Measurements from ENCODE around the gene B3GALT4. TPM values are rescaled to one million over a fixed set of nuclear protein-coding genes. Genes with fewer than 3 reads are reported as not detected.

B3GALT4 gene
- total RNA-seq, 1 experiment from 2014 or later = 1.9 TPM

- ATAC-seq = peak; percentile 13
- no peak for DNase-seq (ENCODE audit: low read depth, low spot score)
- RAD21 ChIA-PET (ENCODE audit: low non-redundant PET in 1 of 2, low total read pairs in 2 of 2, uncharacterized antibody in 2 of 2, unreplicated experiment in 2 of 2) = no interaction called here
- no peak overlapping the region for H2AFZ ChIP-seq (ENCODE audit: low read depth, low read length, poor library complexity, severe bottlenecking)
- H3K79me2 ChIP-seq (ENCODE audit: insufficient read depth, low read length) = peaks cover 63% of the 10 kb centered on the region
- no peaks in the 10 kb centered on the region for H3K9me3 ChIP-seq (ENCODE audit: control insufficient read depth in 1 of 2, insufficient read depth in 1 of 2, low read depth in 1 of 2, low read length in 2 of 2)
- POLR2A ChIA-PET = interaction anchor here (0.8 to 2.2 kb wide), 9 partner anchors 11 to 301 kb away, joined by 3 to 24 read pairs (median 10); partner anchors contain the start of genes PFDN6, RXRB, SLC39A7 and WDR46
- H3K4me1 ChIP-seq (ENCODE audit: control insufficient read depth in 1 of 2, insufficient read depth in 2 of 2, low read length in 2 of 2) = peaks cover 33 to 55% of the 10 kb centered on the region in 2 experiments
- H3K27me3 ChIP-seq (ENCODE audit: insufficient read depth, low read length) = no peaks in the 10 kb centered on the region
- H3K9me2 ChIP-seq (ENCODE audit: insufficient read depth) = no peaks in the 10 kb centered on the region
- H3K4me2 ChIP-seq (ENCODE audit: low read length) = peak overlapping the region; percentile 86
- CTCF ChIA-PET = interaction anchor here (1.2 to 1.3 kb wide), 2 partner anchors 11 to 17 kb away, joined by 4 to 5 read pairs; no protein-coding TSS in a partner anchor
- intact Hi-C loops (cut with micrococcal nuclease) = no loop called here
- peak overlapping the region; percentile 75 to 99 for H3K4me3 ChIP-seq (replicated peaks in 1 of 2; ENCODE audit: low read depth in 1 of 2, low read length in 2 of 2)
- TSS peak; percentile 65 for BruUV-seq (replicated peaks)
- peak; percentile 61 for TF ChIP-seq ZFX (IDR thresholded peaks at IDR 0.05)
- no peak for TF ChIP-seq POLR2A (IDR thresholded peaks at IDR 0.05; ENCODE audit: borderline replicate concordance, extremely low read depth, insufficient read depth, insufficient read length)
- peaks cover 22% of the 10 kb centered on the region for H4K20me1 ChIP-seq (ENCODE audit: insufficient read depth)
- H3K36me3 ChIP-seq (ENCODE audit: control insufficient read depth in 1 of 2, insufficient read depth in 2 of 2, low read length in 2 of 2) = peaks cover 28 to 54% of the 10 kb centered on the region in 2 experiments
- peak overlapping the region; percentile 82 for H3K27ac ChIP-seq (ENCODE audit: low read depth, low read length)
- peak overlapping the region; percentile 98 for H3K9ac ChIP-seq (ENCODE audit: low read length)
Measured at GRCh38 chr6:33272275-33273128, 4.4 kb upstream of the B3GALT4 start.

GRCh38 chr6:33273129-33273923, 3.6 kb upstream of the B3GALT4 start:
- no peaks in the 10 kb centered on the region for H3K27me3 ChIP-seq (ENCODE audit: insufficient read depth, low read length)
- no peak overlapping the region for H2AFZ ChIP-seq (ENCODE audit: low read depth, low read length, poor library complexity, severe bottlenecking)
- intact Hi-C loops (cut with micrococcal nuclease) = no loop called here
- ATAC-seq = no peak
- no peak for TF ChIP-seq EGR1 (IDR thresholded peaks at IDR 0.05; ENCODE audit: low read depth)
- TF ChIP-seq POLR2A (IDR thresholded peaks at IDR 0.05; ENCODE audit: borderline replicate concordance, extremely low read depth, insufficient read depth, insufficient read length) = peak; percentile 1
- peak overlapping the region; percentile 82 for H3K27ac ChIP-seq (ENCODE audit: low read depth, low read length)
- peak overlapping the region; percentile 98 for H3K9ac ChIP-seq (ENCODE audit: low read length)
- BruUV-seq (replicated peaks) = no TSS peak
- ChIA-PET CTCF (no interaction called here), POLR2A (no interaction called here), RAD21 (ENCODE audit: low non-redundant PET in 1 of 2, low total read pairs in 2 of 2, uncharacterized antibody in 2 of 2, unreplicated experiment in 2 of 2) (no interaction called here)
- H3K79me2 ChIP-seq (ENCODE audit: insufficient read depth, low read length) = peaks cover 63% of the 10 kb centered on the region
- H4K20me1 ChIP-seq (ENCODE audit: insufficient read depth) = peaks cover 22% of the 10 kb centered on the region
- H3K36me3 ChIP-seq (ENCODE audit: control insufficient read depth in 1 of 2, insufficient read depth in 2 of 2, low read length in 2 of 2) = peaks cover 28 to 46% of the 10 kb centered on the region in 2 experiments
- H3K4me3 ChIP-seq (replicated peaks in 1 of 2; ENCODE audit: low read depth in 1 of 2, low read length in 2 of 2) = peak overlapping the region; percentile 75 to 99
- DNase-seq (ENCODE audit: low read depth, low spot score) = no peak
- peaks cover 33 to 59% of the 10 kb centered on the region in 2 experiments for H3K4me1 ChIP-seq (ENCODE audit: control insufficient read depth in 1 of 2, insufficient read depth in 2 of 2, low read length in 2 of 2)
- H3K9me3 ChIP-seq (ENCODE audit: control insufficient read depth in 1 of 2, insufficient read depth in 1 of 2, low read depth in 1 of 2, low read length in 2 of 2) = no peaks in the 10 kb centered on the region
- H3K4me2 ChIP-seq (ENCODE audit: low read length) = peak overlapping the region; percentile 86
- no peaks in the 10 kb centered on the region for H3K9me2 ChIP-seq (ENCODE audit: insufficient read depth)

Data from HCT116 (cell line).